Body of pancreas (tissue), 4 donors: ENCODE results near the gene KMT2B.

Source experiments
- CTCF ChIP-seq, 7 experiments: fragments of 450-650 bp in 4 of 7; fragments of 200-600 bp in 3 of 7; sonication (generic) in 3 of 7; IDR thresholded peaks; one replicate each; pipeline ENCODE4 v1.5.1; 2016 to 2019; ENCODE audit warnings: antibody characterized with exemption in 7 of 7
- POLR2A ChIP-seq, 3 donors: fragments of 450-650 bp; IDR thresholded peaks; one replicate each; pipeline ENCODE4 v1.6.1; 2016; ENCODE audit warnings: antibody characterized with exemption in 3 of 3, mild to moderate bottlenecking in 2 of 3

GRCh38 chr19:35724560-35724959, 6.8 kb downstream of the KMT2B start:
- TF ChIP-seq CTCF (IDR thresholded peaks at IDR 0.05) (no peak), POLR2A (IDR thresholded peaks at IDR 0.05) (no peak)
